ENCODE data around the gene PRKCH. TPM values are rescaled to one million over a fixed set of nuclear protein-coding genes. Genes with fewer than 3 reads are reported as not detected.

PRKCH gene
- polyA plus RNA-seq, 3 donors = 3.6 to 6.2 (median 5.4) TPM

DNA sequence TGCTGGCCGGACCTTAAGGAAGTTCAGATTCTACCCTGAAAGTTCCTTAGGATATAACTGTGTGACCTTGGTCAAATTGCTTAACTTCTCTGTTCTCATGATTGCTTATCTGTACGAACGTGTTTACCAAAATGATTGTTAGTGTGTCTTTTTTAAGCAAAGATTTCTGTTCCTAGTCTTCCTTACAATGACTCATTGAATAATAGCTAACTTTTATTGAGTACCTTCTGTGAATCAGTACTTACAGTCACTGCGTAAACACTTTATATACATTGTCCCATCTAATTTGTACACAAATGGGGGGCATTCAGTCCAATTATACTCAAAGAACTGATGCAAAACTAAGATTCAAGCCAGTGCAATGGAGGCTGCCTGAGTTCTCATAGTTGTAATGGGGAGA lies 36.0 kb upstream of the PRKCH start:
- no peaks in the 10 kb centered on the region for H3K79me2 ChIP-seq (ENCODE audit: insufficient read depth, low read length)
- no peak for DNase-seq
- no peak overlapping the region for H3K4me2 ChIP-seq (replicated peaks; ENCODE audit: extremely low read depth, low read length, poor library complexity, severe bottlenecking)
- peaks cover 9 to 11% of the 10 kb centered on the region in 2 donors for H3K4me1 ChIP-seq (ENCODE audit: control insufficient read depth in 1 of 2, insufficient read depth in 2 of 2, low read length in 2 of 2)
- no peak overlapping the region for H3K4me3 ChIP-seq (replicated peaks in 1 of 3; ENCODE audit: low read depth in 2 of 3, low read length in 3 of 3)
- peaks cover 0 to 6% (median 0%) of the 10 kb centered on the region in 7 donors for H3K9me3 Mint-ChIP-seq
- no peaks in the 10 kb centered on the region for H3K36me3 ChIP-seq (replicated peaks in 1 of 2; ENCODE audit: control insufficient read depth in 1 of 2, insufficient read depth in 2 of 2, low read length in 2 of 2)
- intact Hi-C loops (cut with micrococcal nuclease) = no loop called here
- no peak overlapping the region for H3K27ac Mint-ChIP-seq
- H3K27me3 Mint-ChIP-seq (ENCODE audit: low read depth in 3 of 3) = peaks cover 32 to 48% (median 37%) of the 10 kb centered on the region in 3 donors
- no peaks in the 10 kb centered on the region for H3K36me3 Mint-ChIP-seq
- no peak overlapping the region for H3K9ac ChIP-seq (ENCODE audit: insufficient read depth, low read length, poor library complexity, severe bottlenecking)
- no peak overlapping the region for H3K4me3 Mint-ChIP-seq
- H2AFZ ChIP-seq (ENCODE audit: insufficient read depth, low read depth, low read length, poor library complexity, severe bottlenecking) = no peak overlapping the region
- no CpG with 5 or more reads among the region's 4 CpGs for WGBS (ENCODE audit: insufficient coverage)
- no peaks in the 10 kb centered on the region for H4K20me1 ChIP-seq (ENCODE audit: insufficient read depth, low read length)
- H3K4me1 Mint-ChIP-seq = peaks cover 15% of the 10 kb centered on the region
- TF ChIP-seq, protein P1, sequence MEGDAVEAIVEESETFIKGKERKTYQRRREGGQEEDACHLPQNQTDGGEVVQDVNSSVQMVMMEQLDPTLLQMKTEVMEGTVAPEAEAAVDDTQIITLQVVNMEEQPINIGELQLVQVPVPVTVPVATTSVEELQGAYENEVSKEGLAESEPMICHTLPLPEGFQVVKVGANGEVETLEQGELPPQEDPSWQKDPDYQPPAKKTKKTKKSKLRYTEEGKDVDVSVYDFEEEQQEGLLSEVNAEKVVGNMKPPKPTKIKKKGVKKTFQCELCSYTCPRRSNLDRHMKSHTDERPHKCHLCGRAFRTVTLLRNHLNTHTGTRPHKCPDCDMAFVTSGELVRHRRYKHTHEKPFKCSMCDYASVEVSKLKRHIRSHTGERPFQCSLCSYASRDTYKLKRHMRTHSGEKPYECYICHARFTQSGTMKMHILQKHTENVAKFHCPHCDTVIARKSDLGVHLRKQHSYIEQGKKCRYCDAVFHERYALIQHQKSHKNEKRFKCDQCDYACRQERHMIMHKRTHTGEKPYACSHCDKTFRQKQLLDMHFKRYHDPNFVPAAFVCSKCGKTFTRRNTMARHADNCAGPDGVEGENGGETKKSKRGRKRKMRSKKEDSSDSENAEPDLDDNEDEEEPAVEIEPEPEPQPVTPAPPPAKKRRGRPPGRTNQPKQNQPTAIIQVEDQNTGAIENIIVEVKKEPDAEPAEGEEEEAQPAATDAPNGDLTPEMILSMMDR (IDR thresholded peaks at IDR 0.05) = no peak
- peaks cover 2 to 3% of the 10 kb centered on the region in 2 donors for H3K9me3 ChIP-seq (replicated peaks in 1 of 2; ENCODE audit: control insufficient read depth in 1 of 2, insufficient read depth in 1 of 2, low read length in 2 of 2)
- no peak overlapping the region for H3K27ac ChIP-seq (ENCODE audit: low read depth in 1 of 2, low read length in 2 of 2)
- H3K27me3 ChIP-seq (ENCODE audit: control insufficient read depth in 2 of 2, insufficient read depth in 2 of 2, low read length in 2 of 2) = peaks cover 32 to 52% of the 10 kb centered on the region in 2 donors

DNA sequence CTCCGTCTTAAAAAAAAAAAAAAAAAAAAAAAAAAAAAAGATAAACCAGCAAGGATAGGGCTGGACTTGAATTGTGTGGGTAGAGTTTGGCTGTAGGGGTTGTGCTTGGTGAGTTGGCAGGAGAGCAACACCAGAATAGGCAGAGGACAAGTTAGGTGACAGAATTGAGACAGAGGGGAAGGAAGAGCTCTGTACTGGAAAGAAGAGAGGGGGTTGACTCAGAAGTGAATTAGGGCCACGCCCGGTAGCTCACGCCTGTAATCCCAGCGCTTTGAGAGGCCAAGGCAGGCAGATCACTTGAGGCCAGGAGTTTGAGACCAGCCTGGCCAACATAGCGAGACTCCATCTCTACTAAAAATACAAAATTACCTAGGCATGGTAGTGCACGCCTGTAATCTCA lies 34.2 kb upstream of the PRKCH start:
- Mint-ChIP-seq H3K9me3 (no peaks in the 10 kb centered on the region), H3K27ac (peak overlapping the region in 1 of 7 donors; percentile 74), H3K4me3 (no peak overlapping the region), H3K4me1 (peaks cover 7% of the 10 kb centered on the region), H3K27me3 (ENCODE audit: low read depth in 3 of 3) (peaks cover 16 to 31% (median 21%) of the 10 kb centered on the region in 3 donors), H3K36me3 (no peaks in the 10 kb centered on the region)
- Histone ChIP-seq H3K79me2 (ENCODE audit: insufficient read depth, low read length) (no peaks in the 10 kb centered on the region), H3K4me2 (replicated peaks; ENCODE audit: extremely low read depth, low read length, poor library complexity, severe bottlenecking) (no peak overlapping the region), H3K27ac (ENCODE audit: low read depth in 1 of 2, low read length in 2 of 2) (no peak overlapping the region), H2AFZ (ENCODE audit: insufficient read depth, low read depth, low read length, poor library complexity, severe bottlenecking) (no peak overlapping the region), H3K4me3 (replicated peaks in 1 of 3; ENCODE audit: low read depth in 2 of 3, low read length in 3 of 3) (no peak overlapping the region), H3K9me3 (replicated peaks in 1 of 2; ENCODE audit: control insufficient read depth in 1 of 2, insufficient read depth in 1 of 2, low read length in 2 of 2) (no peaks in the 10 kb centered on the region), H3K4me1 (ENCODE audit: control insufficient read depth in 1 of 2, insufficient read depth in 2 of 2, low read length in 2 of 2) (no peaks in the 10 kb centered on the region), H4K20me1 (ENCODE audit: insufficient read depth, low read length) (no peaks in the 10 kb centered on the region), H3K36me3 (replicated peaks in 1 of 2; ENCODE audit: control insufficient read depth in 1 of 2, insufficient read depth in 2 of 2, low read length in 2 of 2) (no peaks in the 10 kb centered on the region), H3K27me3 (ENCODE audit: control insufficient read depth in 2 of 2, insufficient read depth in 2 of 2, low read length in 2 of 2) (peaks cover 21 to 35% of the 10 kb centered on the region in 2 donors), H3K9ac (ENCODE audit: insufficient read depth, low read length, poor library complexity, severe bottlenecking) (no peak overlapping the region)
- WGBS (ENCODE audit: insufficient coverage) = 70% methylated on average over 4 of the region's 7 CpGs
- DNase-seq = no peak
- intact Hi-C loops (cut with micrococcal nuclease) = no loop called here
- TF ChIP-seq, protein P1 (IDR thresholded peaks at IDR 0.05) = no peak

Data from CD14-positive monocyte (primary cell).